SH-SY5Y (cell line): ENCODE measurements around the gene KIAA1191.

Source experiments
- GATA2 ChIP-seq: IDR thresholded peaks from 2 replicates; pipeline ENCODE4 v1.6.1; 2011; ENCODE audit warnings: mild to moderate bottlenecking, low read depth, low read length
- GATA3 ChIP-seq: IDR thresholded peaks from 2 replicates; pipeline ENCODE4 v1.6.1; 2011; ENCODE audit warnings: low read depth, mild to moderate bottlenecking, low read length, moderate library complexity

DNA sequence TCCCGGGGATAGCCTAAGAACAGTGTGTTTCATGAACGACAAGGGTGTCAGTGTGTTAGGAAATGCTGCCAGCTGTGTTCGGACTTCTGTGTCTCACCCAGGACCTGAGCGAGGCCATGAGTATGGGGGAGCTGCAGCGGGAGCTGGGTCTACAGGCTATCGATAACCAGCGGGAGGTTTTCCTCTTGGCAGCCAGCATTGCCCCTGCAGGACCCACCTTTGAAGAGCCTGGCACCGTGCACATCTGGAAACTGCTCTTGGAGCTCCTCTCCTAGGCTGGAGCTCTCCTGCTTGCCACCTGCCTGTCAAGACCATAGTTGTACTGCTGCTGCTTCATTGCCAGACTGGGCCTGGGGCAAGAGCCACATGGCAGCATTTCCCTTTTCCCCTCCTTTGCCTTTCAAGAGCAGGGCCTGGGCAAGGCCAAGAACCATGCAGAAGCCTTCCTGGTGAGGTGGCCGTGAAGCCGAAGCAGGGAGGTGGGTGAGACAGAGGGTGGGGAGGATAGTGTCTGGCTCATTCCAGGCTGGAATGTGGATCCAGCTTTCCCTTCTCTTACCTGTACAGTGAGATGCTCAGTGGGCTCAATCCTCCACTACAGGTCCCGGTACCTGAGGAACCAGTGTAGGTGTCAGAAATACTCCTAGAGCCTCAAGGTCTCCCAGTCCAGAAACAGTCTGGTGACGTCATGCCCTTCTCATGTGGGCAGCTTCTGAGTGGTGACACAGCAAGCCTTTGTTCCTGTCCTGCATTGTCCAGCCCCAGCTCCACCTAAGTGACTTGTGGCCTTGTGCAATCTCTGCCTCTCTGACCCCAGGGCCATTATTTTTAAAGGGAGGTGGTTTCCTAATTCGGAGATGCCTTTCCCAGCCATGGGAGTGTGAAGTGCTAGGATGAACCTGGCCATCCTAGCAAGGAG is 10.3 kb upstream of the KIAA1191 start:
- TF ChIP-seq GATA2: no peak
- no peak for TF ChIP-seq GATA3
